CD8-positive, alpha-beta memory T cell (primary cell): ENCODE results near the gene GATAD2A. TPM values are rescaled to one million over a fixed set of nuclear protein-coding genes. Genes with fewer than 3 reads are reported as not detected.

Experiments
- CTCF ChIA-PET: fragments of 350-600 bp; sonication (Branson Sonifier 250); formaldehyde crosslinking; loops from one replicate; lab custom pipeline; 2021; ENCODE audit warnings: antibody characterized with exemption; lab: Charles Lee
- POLR2A ChIA-PET: fragments of 350-600 bp; sonication (Branson Sonifier 250); formaldehyde crosslinking; loops from one replicate; lab custom pipeline; 2021; ENCODE audit warnings: antibody characterized with exemption; lab: Charles Lee
- DNase-seq, 5 donors: peaks; one replicate each; pipeline versions ENCODE4 v3.0.0 to v3.0.0-alpha.2; 2020 to 2022; ENCODE audit warnings: mixed read lengths in 1 of 5
- H3K27ac ChIP-seq: one replicate; pipeline ENCODE4 v1.7.0; 2013; ENCODE audit warnings: low read depth, mild to moderate bottlenecking, low read length, moderate library complexity
- H3K27me3 ChIP-seq: 2 replicates; pipeline ENCODE4 v1.7.0; 2013; ENCODE audit warnings: low read length, mild to moderate bottlenecking; ENCODE audit not compliant: insufficient read depth, poor library complexity, severe bottlenecking
- H3K36me3 ChIP-seq: 2 replicates; pipeline ENCODE4 v1.7.0; 2013; ENCODE audit warnings: mild to moderate bottlenecking, low read length, moderate library complexity; ENCODE audit not compliant: insufficient read depth
- H3K4me1 ChIP-seq: 2 replicates; pipeline ENCODE4 v1.7.0; 2013; ENCODE audit warnings: mild to moderate bottlenecking, low read length, moderate library complexity; ENCODE audit not compliant: insufficient read depth
- H3K4me3 ChIP-seq: 2 replicates; pipeline ENCODE4 v1.7.0; 2013; ENCODE audit warnings: mild to moderate bottlenecking, low read length
- H3K9me3 ChIP-seq: 2 replicates; pipeline ENCODE4 v1.7.0; 2013; ENCODE audit warnings: mild to moderate bottlenecking, low read length
- H3K27ac Mint-ChIP-seq, 8 donors: one replicate each; pipeline ENCODE4 v1.8.0; 2020 to 2021; ENCODE audit warnings: mixed read lengths in 8 of 8, mild to moderate bottlenecking in 6 of 8, inconsistent platforms in 3 of 8, moderate library complexity in 3 of 8
- H3K27me3 Mint-ChIP-seq, 2 donors: one replicate each; pipeline ENCODE4 v1.8.0; 2020 to 2021; ENCODE audit warnings: mixed read lengths in 2 of 2, mild to moderate bottlenecking in 1 of 2, moderate library complexity in 1 of 2
- H3K36me3 Mint-ChIP-seq, 3 donors: one replicate each; pipeline ENCODE4 v1.8.0; 2020 to 2021; ENCODE audit warnings: mixed read lengths in 3 of 3, inconsistent platforms in 1 of 3, mild to moderate bottlenecking in 1 of 3
- H3K4me1 Mint-ChIP-seq, 3 donors: one replicate each; pipeline ENCODE4 v1.8.0; 2020 to 2021; ENCODE audit warnings: mixed read lengths in 3 of 3, inconsistent platforms in 1 of 3, mild to moderate bottlenecking in 1 of 3
- H3K4me3 Mint-ChIP-seq, 7 donors: one replicate each; pipeline ENCODE4 v1.8.0; 2020 to 2021; ENCODE audit warnings: mixed read lengths in 7 of 7, mild to moderate bottlenecking in 6 of 7, moderate library complexity in 4 of 7, inconsistent platforms in 2 of 7
- H3K9me3 Mint-ChIP-seq, 5 donors: one replicate each; pipeline ENCODE4 v1.8.0; 2020 to 2022; ENCODE audit warnings: mixed read lengths in 5 of 5, mild to moderate bottlenecking in 3 of 5, moderate library complexity in 2 of 5, inconsistent platforms in 1 of 5
- polyA plus RNA-seq: library from polyadenylated mRNA; unstranded; fragments of 300-500 nt; fragmentation: Illumina TruSeq; gene quantifications from one replicate; pipeline ENCODE4 v1.2.3, GENCODE V29; 2021
- total RNA-seq, 2 experiments: library from RNA; stranded (reverse); gene quantifications; one replicate each; pipeline ENCODE4 v1.2.3, GENCODE V29; 2021

Gene GATAD2A, protein sequence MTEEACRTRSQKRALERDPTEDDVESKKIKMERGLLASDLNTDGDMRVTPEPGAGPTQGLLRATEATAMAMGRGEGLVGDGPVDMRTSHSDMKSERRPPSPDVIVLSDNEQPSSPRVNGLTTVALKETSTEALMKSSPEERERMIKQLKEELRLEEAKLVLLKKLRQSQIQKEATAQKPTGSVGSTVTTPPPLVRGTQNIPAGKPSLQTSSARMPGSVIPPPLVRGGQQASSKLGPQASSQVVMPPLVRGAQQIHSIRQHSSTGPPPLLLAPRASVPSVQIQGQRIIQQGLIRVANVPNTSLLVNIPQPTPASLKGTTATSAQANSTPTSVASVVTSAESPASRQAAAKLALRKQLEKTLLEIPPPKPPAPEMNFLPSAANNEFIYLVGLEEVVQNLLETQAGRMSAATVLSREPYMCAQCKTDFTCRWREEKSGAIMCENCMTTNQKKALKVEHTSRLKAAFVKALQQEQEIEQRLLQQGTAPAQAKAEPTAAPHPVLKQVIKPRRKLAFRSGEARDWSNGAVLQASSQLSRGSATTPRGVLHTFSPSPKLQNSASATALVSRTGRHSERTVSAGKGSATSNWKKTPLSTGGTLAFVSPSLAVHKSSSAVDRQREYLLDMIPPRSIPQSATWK
- 100 to 1,000 TPM; 176 to 182 TPM for total RNA-seq
- 46.9 TPM for polyA plus RNA-seq

DNA sequence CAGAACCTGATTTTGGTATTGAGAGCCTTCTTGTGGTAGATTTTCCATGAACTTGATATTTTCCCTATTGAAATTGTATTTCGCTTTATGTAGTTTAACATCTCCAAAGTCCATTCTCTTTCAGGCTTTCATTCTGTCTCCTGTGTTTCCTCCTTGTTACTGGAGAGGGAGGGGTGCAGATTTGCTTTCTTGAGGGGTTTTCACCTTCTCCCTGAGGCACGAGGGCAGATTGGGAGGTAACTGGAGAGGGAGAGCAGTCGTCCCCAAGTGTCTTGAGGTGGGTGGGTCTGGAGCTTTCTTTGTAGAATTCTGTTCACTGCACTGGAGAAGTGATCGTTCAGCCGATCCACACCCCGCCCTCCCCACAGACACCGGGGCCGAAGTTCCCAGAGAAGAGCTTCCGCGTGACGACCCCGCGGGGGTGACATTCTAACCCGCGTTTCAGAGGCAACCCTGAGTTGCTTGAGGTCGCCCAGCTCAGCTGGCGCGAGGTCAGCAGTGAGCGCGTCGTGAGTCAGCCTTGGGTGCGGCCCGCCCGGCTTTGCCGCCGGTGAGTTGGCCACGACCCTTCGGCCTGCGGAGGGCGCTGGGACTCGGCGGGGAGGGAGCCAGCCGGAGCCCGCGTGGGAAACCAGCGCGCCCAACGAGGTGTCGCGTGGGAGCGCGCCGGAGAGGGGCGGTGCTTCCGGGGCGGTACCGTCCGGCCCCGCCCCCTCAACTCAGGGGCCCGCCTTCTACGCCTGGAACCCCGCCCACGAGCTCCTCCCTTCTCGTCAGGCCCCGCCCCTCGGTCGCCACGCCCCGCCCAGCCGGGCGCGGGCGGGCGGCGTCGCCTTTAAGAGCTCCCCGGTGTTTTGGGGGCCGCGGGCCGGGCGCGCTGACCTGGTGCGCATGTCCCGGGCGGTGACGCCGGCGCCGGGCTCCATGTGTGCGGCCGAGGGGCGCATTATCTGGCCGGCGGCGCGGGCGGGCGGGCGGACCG is at the start of gene GATAD2A:
TSS of gene GATAD2A (plus strand) at position 797 of the 982 bp plus-strand sequence. CDS start 59,671 bp downstream, outside the sequence.
- peaks cover 53 to 72% (median 61%) of the 10 kb centered on the region in 3 donors for H3K4me1 Mint-ChIP-seq
- Histone ChIP-seq H3K4me1 (peaks cover 46% of the 10 kb centered on the region), H3K27ac (peak within 1 kb of the TSS; percentile 75), H3K9me3 (no peaks in the 10 kb centered on the region), H3K27me3 (no peaks in the 10 kb centered on the region), H3K4me3 (peak within 1 kb of the TSS; percentile 85), H3K36me3 (no peaks in the 10 kb centered on the region)
- peaks cover 0 to 5% (median 0%) of the 10 kb centered on the region in 3 donors for H3K36me3 Mint-ChIP-seq
- peak; percentile 88 to 95 (median 91) for DNase-seq
- H3K27me3 Mint-ChIP-seq: peaks cover 0 to 1% of the 10 kb centered on the region in 2 donors
- H3K27ac Mint-ChIP-seq: peak within 1 kb of the TSS; percentile 87 to 99 (median 94)
- H3K4me3 Mint-ChIP-seq: peak within 1 kb of the TSS; percentile 87 to 97 (median 91)
- ChIA-PET CTCF (interaction anchor here (0.8 to 4.9 kb wide), 22 partner anchors 9 to 85 kb away, joined by 3 to 61 read pairs (median 4); no protein-coding TSS in a partner anchor), POLR2A (interaction anchor here (0.6 to 2.6 kb wide), 16 partner anchors 8 to 202 kb away, joined by 3 to 32 read pairs (median 4); partner anchors contain the start of gene NR2C2AP)
- H3K9me3 Mint-ChIP-seq: no peaks in the 10 kb centered on the region

DNA sequence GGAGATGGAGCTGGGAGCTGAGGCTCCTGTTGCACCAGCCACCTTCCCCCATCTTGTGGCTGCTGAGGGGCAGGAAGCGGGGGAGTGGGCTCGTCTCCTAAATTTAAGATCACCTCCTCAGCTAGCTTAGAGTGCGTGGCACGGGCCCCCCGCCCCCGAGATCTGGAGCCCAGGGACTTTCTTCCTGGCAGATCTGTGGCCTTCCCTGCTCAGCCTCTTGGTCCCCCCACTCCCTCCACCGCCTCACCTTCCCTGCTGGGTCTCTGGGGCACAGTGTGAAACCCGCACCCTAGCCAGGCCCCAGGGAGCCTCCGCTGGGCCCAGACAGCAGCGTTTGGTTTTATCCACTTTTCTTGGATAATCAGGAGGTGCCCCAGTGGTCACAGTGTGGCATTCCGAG is 49.0 kb upstream of the GATAD2A start:
- no peak overlapping the region for H3K27ac Mint-ChIP-seq
- Histone ChIP-seq H3K4me1 (peaks cover 15% of the 10 kb centered on the region), H3K4me3 (no peak overlapping the region), H3K27me3 (no peaks in the 10 kb centered on the region), H3K36me3 (peaks cover 28% of the 10 kb centered on the region), H3K9me3 (no peaks in the 10 kb centered on the region), H3K27ac (no peak overlapping the region)
- no peak overlapping the region for H3K4me3 Mint-ChIP-seq
- no peaks in the 10 kb centered on the region for H3K27me3 Mint-ChIP-seq
- POLR2A ChIA-PET: no interaction called here
- peaks cover 0 to 60% (median 1%) of the 10 kb centered on the region in 3 donors for H3K36me3 Mint-ChIP-seq
- CTCF ChIA-PET: no interaction called here
- no peak for DNase-seq
- H3K9me3 Mint-ChIP-seq: no peaks in the 10 kb centered on the region
- H3K4me1 Mint-ChIP-seq: peaks cover 15 to 29% (median 16%) of the 10 kb centered on the region in 3 donors

DNA sequence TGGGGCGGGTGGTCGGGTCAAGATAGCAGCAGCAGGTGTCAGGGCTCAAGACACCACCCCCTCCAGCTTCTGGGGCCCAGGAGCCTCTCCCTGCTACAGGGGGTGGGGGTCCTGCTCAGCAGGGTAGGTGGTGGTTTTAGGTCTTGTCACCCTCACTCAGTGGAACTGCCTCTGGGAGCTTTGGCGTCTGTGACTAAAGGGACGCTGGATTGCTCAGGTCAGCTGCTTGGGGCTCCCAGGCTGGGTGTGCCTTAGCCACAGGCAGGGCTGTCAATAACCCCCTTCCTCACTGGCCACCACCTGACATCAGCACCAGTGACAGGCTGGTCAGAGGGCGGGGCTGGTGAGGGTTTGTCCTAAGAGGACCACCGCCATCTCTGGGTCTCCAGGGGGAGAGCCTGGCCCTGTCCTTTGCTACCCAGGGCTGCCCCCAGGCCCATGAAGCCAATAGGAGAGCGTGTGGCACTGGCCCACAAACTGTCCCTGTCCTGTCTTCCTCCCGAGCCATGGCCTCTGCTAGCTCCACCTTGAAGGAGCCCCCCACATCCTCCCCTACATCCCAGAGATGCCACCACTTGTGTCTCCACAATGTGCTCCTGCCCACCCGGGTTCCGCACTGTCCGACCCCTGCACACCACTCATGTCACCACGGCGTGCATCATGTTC is 48.4 kb upstream of the GATAD2A start:
- Mint-ChIP-seq H3K4me3 (no peak overlapping the region), H3K27ac (peak overlapping the region in 2 of 8 donors; percentile 50 to 86), H3K4me1 (peaks cover 18 to 33% (median 19%) of the 10 kb centered on the region in 3 donors), H3K9me3 (no peaks in the 10 kb centered on the region), H3K36me3 (peaks cover 0 to 57% (median 1%) of the 10 kb centered on the region in 3 donors), H3K27me3 (no peaks in the 10 kb centered on the region)
- no peak overlapping the region for H3K4me3 ChIP-seq
- H3K27ac ChIP-seq: no peak overlapping the region
- H3K4me1 ChIP-seq: peaks cover 15% of the 10 kb centered on the region
- peaks cover 26% of the 10 kb centered on the region for H3K36me3 ChIP-seq
- ChIA-PET CTCF (interaction anchor here (1.7 to 2.0 kb wide), 2 partner anchors 10 to 133 kb away, joined by 4 to 11 read pairs; no protein-coding TSS in a partner anchor), POLR2A (no interaction called here)
- DNase-seq: no peak
- H3K27me3 ChIP-seq: no peaks in the 10 kb centered on the region
- no peaks in the 10 kb centered on the region for H3K9me3 ChIP-seq

DNA sequence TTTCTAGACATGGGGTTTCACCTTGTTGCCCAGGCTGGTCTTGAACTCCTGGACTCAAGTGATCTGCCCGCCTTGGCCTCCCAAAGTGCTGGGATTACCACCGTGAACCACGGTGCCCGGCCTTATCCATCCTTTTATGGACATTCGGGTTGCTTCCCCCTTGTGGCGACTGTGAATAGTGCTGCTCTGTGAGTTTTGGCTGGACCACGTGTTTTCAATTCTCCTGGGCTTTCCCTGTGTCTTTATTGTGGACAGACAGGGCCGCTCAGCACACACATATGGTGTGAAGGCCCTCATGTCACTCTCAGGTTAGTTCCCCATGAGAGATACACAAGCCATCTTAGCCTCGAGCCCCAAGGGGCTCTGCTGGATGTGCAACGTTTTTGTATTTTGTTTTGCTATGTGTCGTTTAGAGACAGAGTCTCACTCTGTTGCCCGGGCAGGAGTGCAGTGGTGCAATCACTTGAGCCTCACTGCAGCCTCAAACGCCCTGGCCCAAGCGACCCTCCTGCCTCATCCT is 44.3 kb upstream of the GATAD2A start:
- Histone ChIP-seq H3K27me3 (no peaks in the 10 kb centered on the region), H3K36me3 (no peaks in the 10 kb centered on the region), H3K27ac (no peak overlapping the region), H3K4me1 (peaks cover 33% of the 10 kb centered on the region), H3K4me3 (no peak overlapping the region), H3K9me3 (no peaks in the 10 kb centered on the region)
- ChIA-PET CTCF (interaction anchor here (0.6 to 8.1 kb wide), 6 partner anchors 34 to 205 kb away, joined by 3 to 166 read pairs (median 4); partner anchors contain the start of gene GATAD2A), POLR2A (no interaction called here)
- H3K9me3 Mint-ChIP-seq: no peaks in the 10 kb centered on the region
- H3K36me3 Mint-ChIP-seq: peaks cover 0 to 19% (median 0%) of the 10 kb centered on the region in 3 donors
- no peaks in the 10 kb centered on the region for H3K27me3 Mint-ChIP-seq
- H3K4me1 Mint-ChIP-seq: peaks cover 24 to 43% (median 30%) of the 10 kb centered on the region in 3 donors
- DNase-seq: peak; percentile 50 to 75 (median 62)
- H3K4me3 Mint-ChIP-seq: peak overlapping the region in 6 of 7 donors; percentile 32 to 69 (median 60)
- peak overlapping the region in 6 of 8 donors; percentile 51 to 94 (median 70) for H3K27ac Mint-ChIP-seq

DNA sequence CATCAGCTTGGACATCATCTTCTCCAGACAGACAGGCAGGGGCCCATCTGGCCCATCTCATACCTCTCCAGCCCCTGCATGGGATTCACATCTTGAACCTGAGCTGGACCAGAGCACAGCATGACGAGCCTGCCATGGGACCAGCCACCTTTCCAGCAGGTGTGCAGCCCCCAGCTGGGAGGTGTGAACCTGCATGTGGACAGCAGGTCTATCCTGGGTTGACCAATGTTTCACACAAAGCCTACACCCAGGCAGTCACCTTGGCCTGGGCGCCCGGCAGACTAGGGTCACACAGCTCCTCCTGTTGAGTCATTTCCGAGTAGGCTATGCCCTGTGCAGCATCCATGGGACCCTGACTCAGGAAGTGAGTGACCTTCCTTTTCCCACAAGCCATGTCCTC is 43.4 kb upstream of the GATAD2A start:
- no peaks in the 10 kb centered on the region for H3K9me3 Mint-ChIP-seq
- CTCF ChIA-PET: interaction anchor here (0.6 to 8.1 kb wide), 7 partner anchors 35 to 206 kb away, joined by 3 to 166 read pairs (median 3); partner anchors contain the start of gene GATAD2A
- peak overlapping the region in 5 of 8 donors; percentile 62 to 94 (median 77) for H3K27ac Mint-ChIP-seq
- Histone ChIP-seq H3K36me3 (no peaks in the 10 kb centered on the region), H3K4me1 (peaks cover 41% of the 10 kb centered on the region), H3K9me3 (no peaks in the 10 kb centered on the region), H3K27me3 (no peaks in the 10 kb centered on the region), H3K27ac (no peak overlapping the region), H3K4me3 (no peak overlapping the region)
- POLR2A ChIA-PET: interaction anchor here (0.5 kb wide), 1 partner anchor 97 kb away, joined by 6 read pairs; no protein-coding TSS in a partner anchor
- DNase-seq: no peak
- H3K27me3 Mint-ChIP-seq: no peaks in the 10 kb centered on the region
- H3K4me3 Mint-ChIP-seq: peak overlapping the region in 1 of 7 donors; percentile 11
- H3K36me3 Mint-ChIP-seq: peaks cover 0 to 11% (median 0%) of the 10 kb centered on the region in 3 donors
- H3K4me1 Mint-ChIP-seq: peaks cover 30 to 50% (median 35%) of the 10 kb centered on the region in 3 donors

DNA sequence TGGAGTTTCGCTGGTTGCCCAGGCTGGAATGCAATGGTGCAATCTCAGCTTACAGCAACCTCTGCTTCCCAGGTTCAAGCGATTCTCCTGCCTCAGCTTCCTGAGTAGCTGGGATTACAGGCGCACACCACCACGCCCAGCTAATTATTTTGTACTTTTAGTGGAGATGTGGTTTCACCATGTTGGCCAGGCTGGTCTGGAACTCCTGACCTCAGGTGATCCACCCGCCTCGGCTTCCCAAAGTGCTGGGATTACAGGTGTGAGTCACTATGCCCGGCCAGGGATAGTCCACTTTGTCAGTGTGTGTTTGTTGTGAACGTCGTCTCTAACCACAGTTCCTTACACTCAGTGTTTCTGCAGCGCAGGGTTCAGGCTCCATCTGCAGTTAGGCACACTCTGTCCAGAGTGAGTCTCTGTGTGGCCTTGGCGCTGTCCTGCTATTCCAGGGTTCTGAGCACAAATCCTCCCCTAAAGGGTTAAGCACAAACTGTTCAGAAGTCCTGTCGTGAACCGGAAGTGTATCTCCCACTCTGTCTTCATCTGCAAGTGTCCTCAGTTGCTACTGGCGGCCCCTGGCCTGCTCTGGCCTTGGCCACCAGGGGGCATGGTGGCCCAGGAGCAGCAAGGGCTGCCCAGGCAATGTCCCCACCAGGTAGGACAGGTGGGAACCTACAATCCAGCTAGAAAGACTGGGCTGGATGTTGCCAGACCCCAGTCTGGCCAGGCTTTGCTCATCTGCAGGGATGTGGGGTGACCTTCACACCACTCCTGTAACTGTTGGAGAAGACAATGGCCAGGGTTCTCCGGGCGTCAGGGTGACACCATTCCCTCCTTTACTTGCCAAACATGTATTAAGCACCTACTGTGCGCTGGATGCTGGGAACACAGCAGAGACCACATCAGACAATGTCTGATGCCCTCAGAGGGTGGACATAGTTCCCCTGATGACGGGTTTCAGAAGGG is 38.8 kb upstream of the GATAD2A start:
- POLR2A ChIA-PET: interaction anchor here (2.9 kb wide), 1 partner anchor 39 kb away, joined by 21 read pairs; the partner anchor contains the start of gene GATAD2A

More for the DNA sequence above, 38.8 kb upstream of the GATAD2A start:
- no peaks in the 10 kb centered on the region for H3K9me3 Mint-ChIP-seq
- no peaks in the 10 kb centered on the region for H3K27me3 ChIP-seq
- no peaks in the 10 kb centered on the region for H3K36me3 Mint-ChIP-seq
- no peaks in the 10 kb centered on the region for H3K27me3 Mint-ChIP-seq
- no peak overlapping the region for H3K4me3 ChIP-seq
- H3K27ac Mint-ChIP-seq: peak overlapping the region in 7 of 8 donors; percentile 15 to 91 (median 85)
- no peaks in the 10 kb centered on the region for H3K9me3 ChIP-seq
- peaks cover 26% of the 10 kb centered on the region for H3K4me1 ChIP-seq
- H3K36me3 ChIP-seq: no peaks in the 10 kb centered on the region
- DNase-seq: peak; percentile 48 to 79 (median 61)
- H3K4me3 Mint-ChIP-seq: peak overlapping the region; percentile 37 to 74 (median 52)
- H3K4me1 Mint-ChIP-seq: peaks cover 13 to 21% (median 19%) of the 10 kb centered on the region in 3 donors
- CTCF ChIA-PET: interaction anchor here (0.6 to 8.1 kb wide), 20 partner anchors 9 to 164 kb away, joined by 3 to 166 read pairs (median 3); partner anchors contain the start of genes GATAD2A and NR2C2AP
- H3K27ac ChIP-seq: no peak overlapping the region
